T-helper 9 cell (primary cell): Measurements from ENCODE around the gene ATP9B.
"Not testable (repeated sequence)": the region's sequence is repeated elsewhere in the genome, so short reads cannot be mapped to it uniquely, and the experiment has no call there.

ENCODE experiments used
- DNase-seq: peaks from one replicate; pipeline ENCODE4 v3.0.0-alpha.2; 2020

ATP9B gene

GRCh38 chr18:79250301-79250981 is 181.2 kb downstream of the ATP9B start:
- DNase-seq, result no peak

GRCh38 chr18:79251021-79251420 is 181.8 kb downstream of the ATP9B start:
- DNase-seq, result no peak

GRCh38 chr18:79252904-79253633 is 183.9 kb downstream of the ATP9B start:
- no peak for DNase-seq

DNA sequence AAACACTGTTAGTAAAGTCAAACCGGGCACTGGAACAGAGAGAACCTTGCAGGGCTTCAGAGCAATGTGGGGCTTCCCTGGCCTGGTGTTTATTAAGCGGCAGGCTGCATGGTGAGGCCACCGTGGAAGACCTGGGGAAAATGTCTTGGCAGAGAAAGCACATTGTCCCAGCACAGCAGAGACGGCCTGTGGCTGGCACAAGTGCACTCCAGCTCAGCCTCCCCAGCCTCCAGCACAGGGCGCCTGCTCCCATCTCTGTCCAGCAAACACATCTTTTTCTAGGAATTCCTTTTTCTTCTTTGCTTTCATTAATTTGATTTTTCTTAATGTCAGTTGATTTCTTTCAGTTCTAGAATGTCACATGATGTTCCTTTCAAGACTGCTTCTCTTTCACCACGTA is 188.3 kb downstream of the ATP9B start:
- no peak for DNase-seq

DNA sequence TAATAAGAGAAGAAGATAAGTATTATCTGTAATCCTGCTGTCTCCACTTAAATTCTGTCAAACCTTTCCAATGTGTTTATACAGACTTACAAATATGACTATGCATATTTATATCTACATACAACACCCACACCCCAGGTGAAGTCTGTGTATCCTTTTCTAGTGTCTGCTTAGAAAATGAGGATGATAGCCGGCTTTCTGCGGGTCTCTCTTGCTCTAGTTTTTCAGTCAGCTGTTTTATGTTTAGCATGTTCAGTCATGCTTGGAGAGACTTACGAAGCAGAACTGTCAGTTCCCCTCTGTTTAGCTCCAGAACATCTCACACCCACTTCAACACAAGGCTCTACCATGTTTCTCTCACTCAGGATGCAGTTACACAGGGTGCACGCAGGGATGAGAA is 189.3 kb downstream of the ATP9B start:
- DNase-seq, result no peak

DNA sequence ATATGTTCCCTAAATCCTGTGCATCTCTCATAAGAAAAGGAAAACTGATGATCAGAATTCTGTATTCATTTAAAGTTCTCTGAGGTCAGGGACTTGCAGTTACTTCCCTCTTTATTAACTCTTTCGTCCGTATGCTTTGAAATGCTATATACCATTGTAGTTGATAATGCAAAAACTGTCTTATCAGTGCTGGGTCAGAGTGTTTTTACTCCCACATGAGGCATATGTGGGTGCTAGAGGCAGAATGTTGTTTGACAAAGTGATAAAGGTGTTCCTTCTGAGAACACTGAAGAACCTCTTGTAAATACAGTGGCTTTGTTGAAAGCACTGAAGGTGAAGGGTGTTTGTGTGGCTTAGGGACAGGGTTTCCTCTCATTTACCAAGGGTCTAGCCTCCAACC is 190.0 kb downstream of the ATP9B start:
- no peak for DNase-seq

- DNase-seq, result no peak
These were observed 190.8 kb downstream of the ATP9B start for GRCh38 chr18:79260023-79260422.

- DNase-seq, result no peak
These were observed 191.3 kb downstream of the ATP9B start for GRCh38 chr18:79260510-79260909.

DNA sequence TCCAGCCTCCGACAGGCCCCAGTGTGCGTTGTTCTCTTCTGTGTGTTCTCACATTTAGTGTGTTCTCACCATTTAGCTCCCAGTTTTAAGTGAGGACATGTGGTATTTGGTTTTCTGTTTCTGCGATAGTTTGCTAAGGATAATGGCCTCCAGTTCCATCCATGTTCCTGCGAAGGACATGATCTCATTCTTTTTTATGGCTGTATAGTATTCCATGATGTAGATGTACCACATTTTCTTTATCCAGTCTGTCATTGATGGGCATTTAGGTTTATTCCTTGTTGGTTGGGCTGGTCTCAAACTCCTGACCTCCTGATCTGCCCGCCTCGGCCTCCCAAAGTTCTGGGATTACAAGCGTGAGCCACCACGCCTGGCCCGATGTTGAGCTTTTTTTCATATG is 195.9 kb downstream of the ATP9B start:
- not testable (repeated sequence) for DNase-seq

DNA sequence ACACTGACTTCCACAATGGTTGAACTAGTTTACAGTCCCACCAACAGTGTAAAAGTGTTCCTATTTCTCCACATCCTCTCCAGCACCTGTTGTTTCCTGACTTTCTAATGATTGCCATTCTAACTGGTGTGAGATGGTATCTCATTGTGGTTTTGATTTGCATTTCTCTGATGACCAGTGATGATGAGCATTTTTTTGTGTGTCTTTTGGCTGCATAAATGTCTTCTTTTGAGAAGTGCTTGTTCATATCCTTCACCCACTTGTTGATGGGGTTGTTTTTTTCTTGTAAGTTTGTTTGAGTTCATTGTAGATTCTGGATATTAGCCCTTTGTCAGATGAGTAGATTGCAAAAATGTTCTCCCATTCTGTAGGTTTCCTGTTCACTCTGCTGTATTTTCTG is 202.6 kb downstream of the ATP9B start:
- not testable (repeated sequence) for DNase-seq

DNA sequence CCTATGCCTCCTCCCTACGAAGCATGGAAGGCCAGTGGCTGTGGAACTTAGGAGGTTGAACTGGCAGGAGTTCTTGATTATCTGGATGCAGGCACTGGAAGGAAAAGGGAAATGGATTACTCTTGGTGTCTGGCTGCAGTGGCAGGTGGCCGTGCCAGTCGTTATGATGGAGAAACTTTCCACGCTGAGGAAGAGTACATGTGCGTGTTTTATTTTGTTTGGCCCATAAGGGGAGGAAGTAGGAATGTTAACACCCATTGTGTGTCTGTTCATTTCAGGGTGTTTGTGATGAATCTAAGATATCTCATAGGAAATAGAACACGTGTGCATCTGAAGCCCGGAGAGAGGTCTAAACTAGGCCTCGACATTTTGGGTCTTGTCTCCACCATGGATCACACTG is 203.7 kb downstream of the ATP9B start:
- DNase-seq, result no peak

GRCh38 chr18:79274823-79275222 is 205.6 kb downstream of the ATP9B start:
- no peak for DNase-seq

GRCh38 chr18:79275461-79275860 is 206.3 kb downstream of the ATP9B start:
- DNase-seq, result no peak

DNA sequence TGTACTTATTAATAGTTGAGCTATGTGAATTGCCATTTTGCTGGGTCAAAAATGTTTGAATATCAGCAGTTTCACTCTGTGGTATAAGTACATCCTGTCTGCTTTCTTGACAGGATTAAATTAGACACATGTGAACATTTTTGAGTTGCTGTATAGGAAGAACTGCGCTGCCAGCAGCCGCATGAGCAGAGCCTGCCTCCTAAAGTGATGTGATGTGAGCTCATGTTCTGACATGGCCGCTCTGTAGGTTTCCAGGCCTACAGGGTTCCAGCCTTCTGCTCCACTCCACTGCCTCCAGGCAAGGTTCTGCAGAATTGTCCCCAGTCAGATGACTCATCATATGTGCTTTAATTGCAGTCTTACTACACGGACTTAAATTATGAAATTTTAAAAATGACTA is 206.8 kb downstream of the ATP9B start:
- no peak for DNase-seq

DNA sequence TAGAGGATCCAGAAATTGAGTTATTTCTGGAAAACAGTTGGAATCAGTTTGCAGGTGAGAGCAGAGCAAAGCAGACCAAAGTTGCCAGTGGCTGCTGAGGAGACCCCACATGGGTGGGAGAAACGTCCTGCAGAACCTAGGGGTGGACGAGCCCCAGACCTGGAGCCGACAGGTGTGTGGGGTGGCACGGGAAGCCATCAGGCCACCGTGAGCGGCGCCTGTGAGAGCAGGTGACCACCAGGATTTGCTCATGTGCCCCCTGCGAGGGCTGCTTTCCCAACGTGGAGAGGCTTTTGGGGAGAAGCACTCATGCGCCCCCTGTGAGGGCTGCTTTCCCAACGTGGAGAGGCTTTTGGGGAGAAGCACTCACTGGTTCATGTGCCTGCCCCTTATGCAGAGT is 209.7 kb downstream of the ATP9B start:
- no peak for DNase-seq

DNA sequence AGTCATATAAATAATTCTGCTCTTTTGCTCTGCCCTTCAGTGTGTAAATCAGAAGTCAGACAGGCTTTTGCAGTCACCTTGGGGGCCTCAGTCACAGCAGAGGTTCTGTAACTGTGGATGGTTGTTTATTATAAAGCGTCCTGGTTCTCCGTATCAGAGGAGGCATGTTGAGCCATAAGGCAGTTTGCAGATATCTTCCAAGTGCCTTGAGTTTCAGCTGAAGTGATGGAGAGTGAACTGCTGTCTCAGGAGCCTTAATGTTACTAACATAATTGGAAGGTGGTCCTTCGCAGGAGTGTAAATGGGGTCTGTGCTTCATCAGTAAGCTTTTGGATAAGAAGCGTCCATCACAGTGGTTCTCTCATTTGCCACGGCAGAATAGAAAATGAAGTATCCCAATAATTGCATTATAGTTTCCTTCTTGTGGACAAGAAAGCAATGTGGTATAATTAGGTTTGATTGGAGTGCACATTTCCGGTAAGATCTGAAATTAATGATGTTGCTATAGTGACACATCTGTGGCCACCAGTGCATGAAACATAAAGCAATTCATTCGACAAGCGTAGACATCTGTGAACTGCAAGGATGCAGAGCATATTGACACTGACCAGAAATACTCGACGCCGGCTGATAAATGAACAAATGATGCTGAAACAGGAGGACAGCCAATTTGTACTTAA is 214.1 kb downstream of the ATP9B start:
- DNase-seq, result no peak

- DNase-seq, result no peak
These were observed 214.7 kb downstream of the ATP9B start for GRCh38 chr18:79283929-79284328.

DNA sequence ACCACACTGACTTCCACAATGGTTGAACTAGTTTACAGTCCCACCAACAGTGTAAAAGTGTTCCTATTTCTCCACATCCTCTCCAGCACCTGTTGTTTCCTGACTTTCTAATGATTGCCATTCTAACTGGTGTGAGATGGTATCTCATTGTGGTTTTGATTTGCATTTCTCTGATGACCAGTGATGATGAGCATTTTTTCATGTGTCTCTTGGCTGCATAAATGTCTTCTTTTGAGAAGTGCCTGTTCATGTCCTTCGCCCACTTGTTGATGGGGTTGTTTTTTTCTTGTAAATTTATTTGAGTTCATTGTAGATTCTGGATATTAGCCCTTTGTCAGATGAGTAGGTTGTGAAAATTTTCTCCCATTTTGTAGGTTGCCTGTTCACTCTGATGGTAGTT is 216.0 kb downstream of the ATP9B start:
- not testable (repeated sequence) for DNase-seq

DNA sequence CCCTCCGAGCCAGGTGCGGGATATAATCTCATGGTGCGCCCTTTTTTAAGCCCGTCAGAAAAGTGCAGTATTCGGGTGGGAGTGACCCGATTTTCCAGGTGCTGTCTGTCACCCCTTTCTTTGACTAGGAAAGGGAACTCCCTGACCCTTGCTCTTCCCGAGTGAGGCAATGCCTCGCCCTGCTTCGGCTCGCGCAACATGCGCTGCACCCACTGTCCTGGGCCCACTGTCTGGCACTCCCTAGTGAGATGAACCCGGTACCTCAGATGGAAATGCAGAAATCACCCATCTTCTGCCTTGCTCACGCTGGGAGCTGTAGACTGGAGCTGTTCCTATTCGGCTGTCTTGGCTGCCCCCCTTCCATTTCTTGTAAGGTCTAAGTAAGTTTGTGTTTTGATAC is 221.2 kb downstream of the ATP9B start:
- not testable (repeated sequence) for DNase-seq

DNA sequence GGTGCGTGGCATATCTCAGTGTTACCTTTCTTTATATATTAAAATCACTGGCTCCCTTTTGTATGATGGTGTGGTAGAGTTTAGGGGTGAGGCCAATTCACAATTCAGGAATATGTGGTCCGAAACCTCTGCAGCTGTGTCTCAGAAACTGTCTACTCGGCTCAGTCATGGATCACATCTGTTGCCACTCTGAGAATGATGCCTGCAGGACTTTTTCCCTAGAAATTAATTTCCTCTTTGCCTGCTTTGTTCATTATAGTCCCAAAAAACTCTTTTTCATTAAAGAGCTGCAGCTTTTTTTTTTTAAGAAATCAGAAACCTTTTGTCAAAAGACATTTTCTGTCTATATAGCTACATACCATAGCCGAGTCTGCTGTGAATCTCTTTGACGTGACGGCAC is 221.7 kb downstream of the ATP9B start:
- DNase-seq, result no peak

DNA sequence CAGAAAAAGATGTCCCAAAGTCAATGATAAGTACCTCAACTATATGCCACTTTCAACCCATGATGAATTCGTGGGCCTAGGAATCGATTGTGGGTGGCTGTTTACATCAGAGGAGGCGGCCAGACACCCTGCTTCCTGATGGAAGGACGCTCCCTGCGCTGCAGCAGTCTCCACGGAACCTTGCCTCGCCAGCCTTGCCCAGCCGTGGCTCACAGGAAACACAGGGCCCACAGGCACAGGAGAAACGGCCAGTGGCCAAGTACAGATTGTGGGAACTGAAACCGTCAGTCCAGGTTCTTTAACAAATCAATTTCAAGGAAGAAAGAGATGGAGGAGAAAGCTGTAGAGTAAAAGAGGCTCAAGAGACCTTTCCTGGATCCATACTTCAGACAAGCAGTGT is 225.0 kb downstream of the ATP9B start:
- no peak for DNase-seq

- DNase-seq, result no peak
These were observed 230.1 kb downstream of the ATP9B start for GRCh38 chr18:79299272-79299671.

DNA sequence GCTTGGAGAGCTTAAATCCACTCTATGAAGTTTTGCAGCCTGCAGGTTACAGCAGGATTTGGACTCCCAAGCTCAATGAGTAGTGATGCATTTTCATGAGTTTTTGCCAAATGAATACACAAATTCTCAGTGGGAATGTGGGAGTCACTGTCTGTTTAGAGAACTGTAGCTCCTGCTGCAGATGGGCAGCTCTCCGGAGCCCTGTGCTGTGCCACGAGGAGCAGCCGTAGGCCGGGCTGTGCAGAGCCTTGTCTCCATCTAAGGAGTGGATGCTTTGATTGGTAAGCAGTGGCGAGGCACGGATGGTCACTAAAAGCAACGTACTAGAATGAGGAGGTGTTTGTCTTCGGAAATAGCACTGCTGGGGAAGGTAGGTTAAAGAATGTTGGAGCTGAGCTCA is 230.5 kb downstream of the ATP9B start:
- no peak for DNase-seq

DNA sequence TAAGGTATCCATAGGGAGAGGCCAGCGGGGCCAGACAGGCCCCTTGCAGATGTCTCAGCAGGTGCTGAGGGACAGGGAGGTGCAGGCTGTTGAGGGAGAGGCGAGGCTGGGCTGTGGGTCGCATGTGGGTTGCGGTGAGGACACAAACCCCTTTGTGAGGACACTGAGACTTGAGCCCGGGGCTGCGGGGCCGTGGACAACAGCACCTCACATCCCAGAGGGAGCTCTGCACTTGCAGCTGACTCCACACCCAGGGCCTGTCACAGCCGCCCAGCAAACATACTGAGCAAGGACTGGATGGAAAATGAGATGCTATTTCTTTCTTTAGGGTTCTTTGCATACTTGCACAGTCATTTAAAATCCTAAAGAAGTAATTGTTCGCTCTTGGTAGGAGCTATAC is 231.2 kb downstream of the ATP9B start:
- no peak for DNase-seq
